Measurements from ENCODE around the gene CCDC27. TPM values are rescaled to one million over a fixed set of nuclear protein-coding genes. Genes with fewer than 3 reads are reported as not detected.
"Not testable (repeated sequence)": the region's sequence is repeated elsewhere in the genome, so short reads cannot be mapped to it uniquely, and the experiment has no call there.

CCDC27 gene
- total RNA-seq, 6 experiments from 2014 or later = not detected

GRCh38 chr1:3721955-3722465 lies 30.2 kb upstream of the CCDC27 start:
- DNase-seq = no peak
- no peaks in the 10 kb centered on the region for H3K36me3 Mint-ChIP-seq (ENCODE audit: low read depth)
- peaks cover 8% of the 10 kb centered on the region for H3K27me3 Mint-ChIP-seq (ENCODE audit: insufficient read depth)
- no peaks in the 10 kb centered on the region for H3K4me1 Mint-ChIP-seq (ENCODE audit: low read depth)
- no peak overlapping the region for H3K4me3 Mint-ChIP-seq
- no peak for TF ChIP-seq CTCF (IDR thresholded peaks at IDR 0.05)
- no peaks in the 10 kb centered on the region for H3K9me3 Mint-ChIP-seq
- no peak overlapping the region for H3K27ac Mint-ChIP-seq

- no peak for TF ChIP-seq CTCF (IDR thresholded peaks at IDR 0.05)
- no peak overlapping the region for H3K4me3 Mint-ChIP-seq
- H3K4me1 Mint-ChIP-seq (ENCODE audit: low read depth) = no peaks in the 10 kb centered on the region
- no peak overlapping the region for H3K27ac Mint-ChIP-seq
- H3K9me3 Mint-ChIP-seq = no peaks in the 10 kb centered on the region
- peaks cover 12% of the 10 kb centered on the region for H3K27me3 Mint-ChIP-seq (ENCODE audit: insufficient read depth)
- no peak for DNase-seq
- H3K36me3 Mint-ChIP-seq (ENCODE audit: low read depth) = no peaks in the 10 kb centered on the region
Measured at GRCh38 chr1:3722846-3723245, 29.4 kb upstream of the CCDC27 start.

- H3K4me1 Mint-ChIP-seq (ENCODE audit: low read depth); H3K36me3 Mint-ChIP-seq (ENCODE audit: low read depth); H3K9me3 Mint-ChIP-seq; H3K27ac Mint-ChIP-seq; H3K4me3 Mint-ChIP-seq; H3K27me3 Mint-ChIP-seq (ENCODE audit: insufficient read depth): not testable (repeated sequence)
- DNase-seq = peak; percentile 23
- TF ChIP-seq CTCF (IDR thresholded peaks at IDR 0.05) = peak; percentile 98
Measured at GRCh38 chr1:3724416-3725030, 27.7 kb upstream of the CCDC27 start.

GRCh38 chr1:3725366-3725765 lies 26.9 kb upstream of the CCDC27 start:
- TF ChIP-seq CTCF (IDR thresholded peaks at IDR 0.05) = no peak
- peaks cover 9% of the 10 kb centered on the region for H3K27me3 Mint-ChIP-seq (ENCODE audit: insufficient read depth)
- H3K27ac Mint-ChIP-seq = no peak overlapping the region
- no peak for DNase-seq
- H3K4me3 Mint-ChIP-seq = no peak overlapping the region
- no peaks in the 10 kb centered on the region for H3K36me3 Mint-ChIP-seq (ENCODE audit: low read depth)
- H3K4me1 Mint-ChIP-seq (ENCODE audit: low read depth) = no peaks in the 10 kb centered on the region
- no peaks in the 10 kb centered on the region for H3K9me3 Mint-ChIP-seq

GRCh38 chr1:3727042-3727824 lies 25.0 kb upstream of the CCDC27 start:
- DNase-seq = no peak
- Mint-ChIP-seq H3K36me3 (ENCODE audit: low read depth) (no peaks in the 10 kb centered on the region), H3K27me3 (ENCODE audit: insufficient read depth) (peaks cover 17% of the 10 kb centered on the region), H3K27ac (no peak overlapping the region), H3K4me3 (no peak overlapping the region), H3K9me3 (no peaks in the 10 kb centered on the region), H3K4me1 (ENCODE audit: low read depth) (no peaks in the 10 kb centered on the region)
- peak; percentile 55; the same call in 1 of the 2 replicates for TF ChIP-seq CTCF (IDR thresholded peaks at IDR 0.05)
